ENCODE data around the gene TMEM225B.
"Not testable (repeated sequence)": the region's sequence is repeated elsewhere in the genome, so short reads cannot be mapped to it uniquely, and the experiment has no call there.

TMEM225B gene

DNA sequence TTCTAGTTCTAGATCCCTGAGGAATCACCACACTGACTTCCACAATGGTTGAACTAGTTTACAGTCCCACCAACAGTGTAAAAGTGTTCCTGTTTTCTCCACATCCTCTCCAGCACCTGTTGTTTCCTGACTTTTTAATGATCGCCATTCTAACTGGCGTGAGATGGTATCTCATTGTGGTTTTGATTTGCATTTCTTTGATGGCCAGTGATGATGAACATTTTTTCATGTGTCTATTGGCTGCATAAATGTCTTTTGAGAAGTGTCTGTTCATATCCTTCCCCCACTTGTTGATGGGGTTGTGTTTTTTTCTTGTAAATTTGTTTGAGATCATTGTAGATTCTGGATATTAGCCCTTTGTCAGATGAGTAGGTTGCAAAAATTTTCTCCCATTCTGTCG is 56.6 kb downstream of the TMEM225B start:
- DNase-seq (ENCODE audit: low read depth) = not testable (repeated sequence)

DNA sequence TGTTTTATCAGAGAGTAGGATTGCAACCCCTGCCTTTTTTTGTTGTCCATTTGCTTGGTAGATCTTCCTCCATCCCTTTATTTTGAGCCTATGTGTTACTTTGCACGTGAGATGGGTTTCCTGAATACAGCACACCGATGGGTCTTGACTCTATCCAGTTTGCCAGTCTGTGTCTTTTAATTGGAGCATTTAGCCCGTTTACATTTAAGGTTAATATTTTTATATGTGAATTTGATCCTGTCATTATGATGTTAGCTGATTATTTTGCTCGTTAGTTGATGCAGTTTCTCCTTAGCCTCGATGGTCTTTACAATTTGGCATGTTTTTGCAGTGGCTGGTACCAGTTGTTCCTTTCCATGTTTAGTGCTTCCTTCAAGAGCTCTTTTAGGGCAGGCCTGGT is 59.8 kb downstream of the TMEM225B start:
- DNase-seq (ENCODE audit: low read depth) = not testable (repeated sequence)

All from HS-5 (cell line).